ENCODE measurements around the gene CACNA1B.

DNA sequence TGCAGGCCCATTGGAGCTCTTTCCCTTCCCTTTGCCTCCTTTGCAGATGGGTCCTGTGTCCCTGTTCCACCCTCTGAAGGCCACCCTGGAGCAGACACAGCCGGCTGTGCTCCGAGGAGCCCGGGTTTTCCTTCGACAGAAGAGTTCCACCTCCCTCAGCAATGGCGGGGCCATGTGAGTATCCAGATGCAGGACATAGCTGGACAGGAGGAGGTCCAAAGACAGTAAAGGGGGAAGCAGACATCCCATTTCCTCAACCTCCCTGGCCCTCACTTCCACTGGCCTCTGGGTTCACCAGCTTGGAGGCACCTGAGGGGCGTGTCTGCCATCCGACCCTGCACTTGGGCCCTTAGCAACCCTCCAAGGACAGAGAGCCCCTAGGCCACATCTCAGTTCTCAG, 237.9 kb downstream of the CACNA1B start:
- TF ChIP-seq, protein P1, sequence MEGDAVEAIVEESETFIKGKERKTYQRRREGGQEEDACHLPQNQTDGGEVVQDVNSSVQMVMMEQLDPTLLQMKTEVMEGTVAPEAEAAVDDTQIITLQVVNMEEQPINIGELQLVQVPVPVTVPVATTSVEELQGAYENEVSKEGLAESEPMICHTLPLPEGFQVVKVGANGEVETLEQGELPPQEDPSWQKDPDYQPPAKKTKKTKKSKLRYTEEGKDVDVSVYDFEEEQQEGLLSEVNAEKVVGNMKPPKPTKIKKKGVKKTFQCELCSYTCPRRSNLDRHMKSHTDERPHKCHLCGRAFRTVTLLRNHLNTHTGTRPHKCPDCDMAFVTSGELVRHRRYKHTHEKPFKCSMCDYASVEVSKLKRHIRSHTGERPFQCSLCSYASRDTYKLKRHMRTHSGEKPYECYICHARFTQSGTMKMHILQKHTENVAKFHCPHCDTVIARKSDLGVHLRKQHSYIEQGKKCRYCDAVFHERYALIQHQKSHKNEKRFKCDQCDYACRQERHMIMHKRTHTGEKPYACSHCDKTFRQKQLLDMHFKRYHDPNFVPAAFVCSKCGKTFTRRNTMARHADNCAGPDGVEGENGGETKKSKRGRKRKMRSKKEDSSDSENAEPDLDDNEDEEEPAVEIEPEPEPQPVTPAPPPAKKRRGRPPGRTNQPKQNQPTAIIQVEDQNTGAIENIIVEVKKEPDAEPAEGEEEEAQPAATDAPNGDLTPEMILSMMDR (IDR thresholded peaks at IDR 0.05 in 8 of 11, conservative IDR thresholded peaks at IDR 0.05 in 3 of 11): no peak
- no peak for TF ChIP-seq POLR2A (IDR thresholded peaks at IDR 0.05)

All from spleen (tissue), 7 donors.